ENCODE results near the gene CLEC6A.
A peak's percentile ranks its signal among the peaks of the same experiment; 100 is the strongest.

The CLEC6A gene

DNA sequence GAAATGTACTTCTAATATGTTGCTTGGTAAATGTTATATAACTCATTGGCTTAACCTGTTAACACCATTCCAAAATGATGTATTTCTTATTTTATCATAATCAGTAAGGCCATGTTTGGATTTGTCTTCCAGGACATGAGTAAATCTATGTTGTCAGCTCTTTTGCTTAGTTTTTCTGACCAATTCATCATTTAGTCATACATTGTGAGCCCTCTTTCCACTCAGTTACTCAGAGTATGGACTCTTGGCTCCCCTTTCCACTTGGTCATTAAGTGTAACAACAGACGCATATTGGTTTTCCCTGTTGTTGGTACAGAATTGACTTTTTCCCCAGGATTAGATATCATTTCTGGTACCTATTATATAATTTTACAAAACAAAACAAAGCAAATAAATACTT, 48.6 kb downstream of the CLEC6A start:
- TF ChIP-seq MYC (IDR thresholded peaks at IDR 0.05; ENCODE audit: low read depth, low read length) = no peak
- no peak for TF ChIP-seq MAX (IDR thresholded peaks at IDR 0.05; ENCODE audit: low read depth, low read length)
- TF ChIP-seq POLR2A (IDR thresholded peaks at IDR 0.05; ENCODE audit: extremely low read depth, insufficient read length) = no peak
- no peak for TF ChIP-seq CTCF (IDR thresholded peaks at IDR 0.05; ENCODE audit: low read depth, low read length)
- no peak for DNase-seq (ENCODE audit: low read depth)
- H3K4me3 ChIP-seq (ENCODE audit: low read depth, low read length) = no peak overlapping the region

- no peak overlapping the region for H3K4me3 ChIP-seq (ENCODE audit: low read depth, low read length)
- TF ChIP-seq MAX (IDR thresholded peaks at IDR 0.05; ENCODE audit: low read depth, low read length) (no peak), MYC (IDR thresholded peaks at IDR 0.05; ENCODE audit: low read depth, low read length) (no peak), CTCF (IDR thresholded peaks at IDR 0.05; ENCODE audit: low read depth, low read length) (no peak), POLR2A (IDR thresholded peaks at IDR 0.05; ENCODE audit: extremely low read depth, insufficient read length) (no peak)
- DNase-seq (ENCODE audit: low read depth) = no peak
These were observed 51.8 kb downstream of the CLEC6A start for GRCh38 chr12:8507596-8507995.

DNA sequence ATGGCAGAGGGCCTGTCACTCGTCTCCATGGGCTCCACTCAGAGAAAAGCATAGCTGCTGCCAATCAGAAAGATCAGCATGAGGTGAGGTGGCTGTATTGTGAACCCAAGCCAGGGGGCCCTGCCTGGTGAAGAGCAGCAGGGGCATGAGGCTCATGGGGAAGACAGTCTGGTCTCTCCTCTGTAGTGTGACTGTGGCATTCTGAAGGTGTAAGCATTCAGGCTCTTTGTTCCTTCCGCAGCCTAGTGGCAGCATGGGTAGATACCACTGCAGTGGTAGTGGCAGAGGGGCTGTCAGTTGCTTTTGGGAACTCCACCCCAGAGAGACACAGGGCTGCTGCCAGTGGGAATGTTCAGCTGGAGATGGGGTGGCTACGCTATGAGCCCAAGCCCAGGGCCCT, 52.5 kb downstream of the CLEC6A start:
- H3K4me3 ChIP-seq (ENCODE audit: low read depth, low read length) = no peak overlapping the region
- TF ChIP-seq MAX (IDR thresholded peaks at IDR 0.05; ENCODE audit: low read depth, low read length) (no peak), POLR2A (IDR thresholded peaks at IDR 0.05; ENCODE audit: extremely low read depth, insufficient read length) (no peak), CTCF (IDR thresholded peaks at IDR 0.05; ENCODE audit: low read depth, low read length) (no peak), MYC (IDR thresholded peaks at IDR 0.05; ENCODE audit: low read depth, low read length) (no peak)
- DNase-seq (ENCODE audit: low read depth) = no peak

GRCh38 chr12:8508910-8509841, 53.4 kb downstream of the CLEC6A start:
- peak; percentile 77 for DNase-seq (ENCODE audit: low read depth)
- no peak for TF ChIP-seq CTCF (IDR thresholded peaks at IDR 0.05; ENCODE audit: low read depth, low read length)
- TF ChIP-seq MYC (IDR thresholded peaks at IDR 0.05; ENCODE audit: low read depth, low read length) = no peak
- TF ChIP-seq MAX (IDR thresholded peaks at IDR 0.05; ENCODE audit: low read depth, low read length) = no peak
- no peak for TF ChIP-seq POLR2A (IDR thresholded peaks at IDR 0.05; ENCODE audit: extremely low read depth, insufficient read length)
- H3K4me3 ChIP-seq (ENCODE audit: low read depth, low read length) = no peak overlapping the region

- H3K4me3 ChIP-seq (ENCODE audit: low read depth, low read length) = peak within 1 kb of the TSS; percentile 56
- DNase-seq (ENCODE audit: low read depth) = peak; percentile 54
- TF ChIP-seq POLR2A (IDR thresholded peaks at IDR 0.05; ENCODE audit: extremely low read depth, insufficient read length) (no peak), MAX (IDR thresholded peaks at IDR 0.05; ENCODE audit: low read depth, low read length) (no peak), MYC (IDR thresholded peaks at IDR 0.05; ENCODE audit: low read depth, low read length) (no peak), CTCF (IDR thresholded peaks at IDR 0.05; ENCODE audit: low read depth, low read length) (no peak)
These were observed 57.5 kb downstream of the CLEC6A start, which contains the start of gene CLEC4D for GRCh38 chr12:8513256-8513655. Gene CLEC4D (plus strand): TSS chr12:8513503. CDS start chr12:8513733, 230 bp downstream.

Measured in NB4 (cell line).